ENCODE results near the gene PML.
"Not testable (repeated sequence)": the region's sequence is repeated elsewhere in the genome, so short reads cannot be mapped to it uniquely, and the experiment has no call there.

PML gene

GRCh38 chr15:74063425-74064146 lies 69.1 kb downstream of the PML start:
- DNase-seq = not testable (repeated sequence)

DNA sequence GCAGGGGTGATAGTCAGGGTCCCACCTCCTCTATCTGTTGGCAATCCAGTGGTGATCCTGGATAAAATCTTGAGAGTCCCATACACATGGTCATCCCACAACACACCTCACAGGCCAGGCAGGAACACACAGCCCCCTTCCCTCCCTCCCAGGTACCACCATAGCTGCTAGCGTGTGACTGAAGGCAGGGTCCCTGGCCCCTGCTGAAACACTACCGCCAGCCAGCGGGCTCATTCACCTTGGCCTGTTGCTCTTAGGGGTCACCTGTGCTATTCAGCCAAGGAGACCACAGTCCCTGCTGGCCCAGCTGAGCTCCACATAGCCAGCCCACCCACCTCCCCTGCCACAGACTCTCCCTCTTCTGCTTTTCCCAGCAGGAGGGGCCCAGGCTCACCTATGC lies 69.7 kb downstream of the PML start:
- not testable (repeated sequence) for DNase-seq

GRCh38 chr15:74064822-74065221 lies 70.3 kb downstream of the PML start:
- DNase-seq = not testable (repeated sequence)

DNA sequence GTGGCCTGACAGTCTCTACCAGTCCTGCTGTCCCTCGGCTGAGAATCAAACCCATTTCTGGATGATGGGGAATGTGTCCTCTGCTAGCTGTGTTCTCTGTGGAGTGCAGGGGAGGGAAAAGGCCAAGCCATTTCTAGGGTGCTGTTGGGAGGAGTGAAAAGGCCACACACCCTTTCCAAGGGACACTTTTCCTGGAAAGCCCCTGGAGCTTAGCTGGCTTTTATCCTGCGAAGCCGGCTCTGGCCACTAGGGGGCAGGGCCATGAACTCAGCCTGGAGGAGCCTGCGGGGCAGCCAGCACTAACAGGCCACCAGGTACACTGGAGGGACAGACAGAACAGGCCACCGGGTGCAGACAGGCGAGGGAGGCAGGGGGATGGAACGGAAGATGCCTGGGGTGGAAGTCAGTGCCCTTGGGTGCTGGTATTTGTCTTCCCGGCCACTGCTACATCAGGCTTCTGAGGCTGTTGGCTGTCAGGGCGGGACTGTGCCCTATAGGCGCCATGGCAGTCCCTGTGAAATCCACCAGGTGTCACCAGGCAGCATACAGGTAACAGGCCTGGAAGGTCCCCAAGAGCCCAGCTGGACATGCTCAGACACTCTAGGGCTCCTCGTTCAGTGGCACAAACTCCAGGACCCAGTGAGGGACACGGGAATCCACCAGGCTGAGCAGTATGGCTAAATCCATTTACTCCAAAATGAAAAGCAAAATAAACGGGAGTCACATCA lies 71.3 kb downstream of the PML start:
- DNase-seq = not testable (repeated sequence)

- not testable (repeated sequence) for DNase-seq
Observed at GRCh38 chr15:74071645-74072044, 77.1 kb downstream of the PML start.

DNA sequence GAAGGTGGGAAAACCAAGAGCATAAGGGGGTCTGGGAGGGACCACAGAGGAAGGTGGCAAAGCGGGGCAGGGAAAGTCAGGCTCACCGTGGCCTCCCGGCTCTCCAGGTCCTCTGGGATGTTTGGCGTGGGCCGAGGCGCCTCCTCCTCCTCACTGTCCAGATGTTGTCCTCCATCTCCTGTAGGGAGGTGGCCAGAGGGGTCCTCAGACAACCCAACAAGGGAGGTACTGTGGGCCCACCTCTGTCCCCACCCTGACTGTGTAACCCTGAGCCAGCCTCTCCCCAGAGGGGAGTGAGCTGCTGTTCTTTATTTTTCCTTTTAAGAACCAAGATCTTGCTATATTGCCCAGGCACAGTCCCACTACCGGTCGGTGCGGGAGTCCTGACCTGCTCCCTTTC lies 77.6 kb downstream of the PML start:
- not testable (repeated sequence) for DNase-seq

GRCh38 chr15:74072614-74073337 lies 78.3 kb downstream of the PML start:
- not testable (repeated sequence) for DNase-seq

GRCh38 chr15:74075781-74076180 lies 81.3 kb downstream of the PML start:
- DNase-seq = not testable (repeated sequence)

- DNase-seq = not testable (repeated sequence)
Observed at GRCh38 chr15:74082450-74082849, 87.9 kb downstream of the PML start, which contains the start of gene GOLGA6A. GOLGA6A (minus strand) TSS chr15:74082550; CDS start chr15:74082509, 41 bp downstream.

DNA sequence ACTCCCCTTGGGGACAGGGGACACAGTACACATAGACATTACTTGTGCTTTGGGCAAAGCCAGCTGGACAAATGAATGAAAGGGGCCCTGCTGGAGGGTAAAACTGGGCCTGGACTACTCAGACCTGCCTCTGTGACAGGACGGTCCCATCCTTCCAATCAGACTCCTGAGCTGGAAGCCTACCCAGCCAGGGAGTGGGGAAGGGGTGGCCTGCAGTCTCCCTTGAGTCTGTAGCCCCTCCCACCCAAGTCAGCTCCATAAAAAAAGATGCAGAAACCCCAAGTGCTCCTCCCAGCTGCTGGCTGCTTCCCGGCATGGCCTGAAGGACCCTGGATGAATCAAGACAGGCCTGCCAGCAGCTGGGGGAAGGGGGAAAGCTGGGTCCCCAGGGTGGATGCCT lies 100.1 kb downstream of the PML start:
- DNase-seq = not testable (repeated sequence)

- DNase-seq = not testable (repeated sequence)
Observed at GRCh38 chr15:74095610-74096009, 101.1 kb downstream of the PML start.

DNA sequence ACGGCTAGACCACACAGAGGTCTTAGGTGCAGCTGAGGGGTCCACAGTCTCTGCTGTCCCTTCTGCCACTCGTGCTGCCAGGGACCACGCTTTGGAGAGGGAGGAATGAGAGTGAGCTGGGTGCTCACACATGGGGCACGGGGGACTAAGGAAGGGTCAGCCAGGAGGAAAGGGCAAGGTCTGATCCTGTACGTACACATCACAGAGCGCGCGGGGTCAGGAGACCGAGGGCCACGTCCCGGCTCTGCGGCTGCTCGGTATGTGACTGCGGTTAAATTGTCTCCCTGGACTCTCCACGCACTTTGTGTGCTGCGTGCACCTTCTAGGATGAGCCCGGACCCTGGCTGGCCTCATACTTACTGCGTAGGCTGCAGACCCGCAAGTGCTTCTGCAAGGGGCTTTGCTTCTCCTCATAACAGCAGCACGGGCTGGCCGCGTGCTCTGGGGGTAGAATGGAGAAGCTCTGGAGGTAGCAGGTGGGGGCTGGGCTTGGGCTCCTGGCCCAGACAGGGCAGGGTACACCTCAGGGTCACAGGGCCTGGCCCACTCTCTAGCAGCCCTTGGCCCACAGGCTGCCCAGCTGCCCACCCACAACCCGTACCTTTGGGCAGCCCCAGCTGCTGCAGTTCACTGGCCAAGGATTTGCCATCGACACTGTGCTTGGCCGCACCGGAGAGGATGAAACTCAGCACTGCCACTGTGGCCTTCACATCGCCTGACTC lies 102.4 kb downstream of the PML start:
- DNase-seq = not testable (repeated sequence)

Data from hippocampal formation (tissue), 2 donors.